ENCODE measurements around the gene VASP.

The VASP gene

DNA sequence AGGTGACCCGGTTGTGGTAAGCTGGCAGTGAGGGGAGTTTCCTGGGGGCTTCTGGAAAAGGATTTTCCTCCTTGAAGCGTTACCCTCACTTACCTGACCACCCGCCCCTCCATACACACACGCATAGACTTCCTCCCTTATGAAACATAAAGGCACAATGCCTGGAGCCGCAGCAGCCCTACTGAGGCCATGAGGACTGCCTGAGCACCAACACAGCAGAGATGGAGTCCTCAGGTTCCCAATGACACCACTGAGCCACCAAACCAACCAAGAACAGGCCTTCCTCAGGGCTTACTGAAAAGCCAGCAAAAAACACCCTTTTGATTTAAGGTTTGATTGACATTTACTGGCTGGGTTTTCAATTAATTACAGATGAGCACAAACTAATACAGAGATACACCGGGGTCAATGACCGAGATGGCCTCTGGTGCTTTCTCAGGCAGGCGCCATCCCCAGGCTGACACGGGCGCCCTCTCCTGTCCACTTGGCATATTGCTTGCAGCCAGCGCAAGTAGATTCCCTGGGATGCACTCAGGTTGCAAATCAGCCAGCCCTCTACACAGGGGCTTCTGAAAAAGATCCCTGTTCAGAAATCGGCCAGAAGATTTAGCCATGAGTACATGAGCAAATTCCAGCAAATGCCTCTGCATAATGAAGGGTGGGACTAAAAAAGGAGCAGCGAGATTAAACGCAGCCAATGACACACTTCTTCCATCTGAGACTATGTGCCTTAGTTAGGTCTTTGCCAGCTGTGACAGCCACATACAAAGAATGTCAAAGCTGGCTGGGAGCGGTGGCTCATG is 62.5 kb downstream of the VASP start:
- no peaks in the 10 kb centered on the region for H3K36me3 ChIP-seq (replicated peaks; ENCODE audit: insufficient read depth, low read length)
- H3K9ac ChIP-seq (ENCODE audit: low read length) = no peak overlapping the region
- H3K9me2 ChIP-seq (replicated peaks; ENCODE audit: insufficient read depth, low read length) = no peaks in the 10 kb centered on the region
- no peak overlapping the region for H3K4me3 ChIP-seq (ENCODE audit: low read length)
- peaks cover 2% of the 10 kb centered on the region; the same call in 1 of the 2 replicates for H3F3A ChIP-seq (ENCODE audit: insufficient read depth, low read length)
- DNase-seq = peak; percentile 51
- H4K20me1 ChIP-seq (ENCODE audit: insufficient read depth, low read length) = no peaks in the 10 kb centered on the region
- peaks cover 54% of the 10 kb centered on the region for H3K79me2 ChIP-seq (ENCODE audit: low read length)
- no peaks in the 10 kb centered on the region for H3K27me3 ChIP-seq (replicated peaks; ENCODE audit: insufficient read depth, low read length)
- no peak overlapping the region for H3K4me2 ChIP-seq (ENCODE audit: low read depth, low read length)
- no peaks in the 10 kb centered on the region for H3K9me3 ChIP-seq (replicated peaks; ENCODE audit: insufficient read depth, low read length)
- H3K4me1 ChIP-seq (ENCODE audit: low read length) = peaks cover 5% of the 10 kb centered on the region
- H2AFZ ChIP-seq (ENCODE audit: low read length) = no peak overlapping the region
- H3K27ac ChIP-seq (ENCODE audit: low read length) = no peak overlapping the region
- TF ChIP-seq EZH2 (optimal IDR thresholded peaks at IDR 0.05; ENCODE audit: low read depth, low read length) = no peak
- TF ChIP-seq, protein P1, sequence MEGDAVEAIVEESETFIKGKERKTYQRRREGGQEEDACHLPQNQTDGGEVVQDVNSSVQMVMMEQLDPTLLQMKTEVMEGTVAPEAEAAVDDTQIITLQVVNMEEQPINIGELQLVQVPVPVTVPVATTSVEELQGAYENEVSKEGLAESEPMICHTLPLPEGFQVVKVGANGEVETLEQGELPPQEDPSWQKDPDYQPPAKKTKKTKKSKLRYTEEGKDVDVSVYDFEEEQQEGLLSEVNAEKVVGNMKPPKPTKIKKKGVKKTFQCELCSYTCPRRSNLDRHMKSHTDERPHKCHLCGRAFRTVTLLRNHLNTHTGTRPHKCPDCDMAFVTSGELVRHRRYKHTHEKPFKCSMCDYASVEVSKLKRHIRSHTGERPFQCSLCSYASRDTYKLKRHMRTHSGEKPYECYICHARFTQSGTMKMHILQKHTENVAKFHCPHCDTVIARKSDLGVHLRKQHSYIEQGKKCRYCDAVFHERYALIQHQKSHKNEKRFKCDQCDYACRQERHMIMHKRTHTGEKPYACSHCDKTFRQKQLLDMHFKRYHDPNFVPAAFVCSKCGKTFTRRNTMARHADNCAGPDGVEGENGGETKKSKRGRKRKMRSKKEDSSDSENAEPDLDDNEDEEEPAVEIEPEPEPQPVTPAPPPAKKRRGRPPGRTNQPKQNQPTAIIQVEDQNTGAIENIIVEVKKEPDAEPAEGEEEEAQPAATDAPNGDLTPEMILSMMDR (IDR thresholded peaks at IDR 0.05; ENCODE audit: low read length) = peak; percentile 71

DNA sequence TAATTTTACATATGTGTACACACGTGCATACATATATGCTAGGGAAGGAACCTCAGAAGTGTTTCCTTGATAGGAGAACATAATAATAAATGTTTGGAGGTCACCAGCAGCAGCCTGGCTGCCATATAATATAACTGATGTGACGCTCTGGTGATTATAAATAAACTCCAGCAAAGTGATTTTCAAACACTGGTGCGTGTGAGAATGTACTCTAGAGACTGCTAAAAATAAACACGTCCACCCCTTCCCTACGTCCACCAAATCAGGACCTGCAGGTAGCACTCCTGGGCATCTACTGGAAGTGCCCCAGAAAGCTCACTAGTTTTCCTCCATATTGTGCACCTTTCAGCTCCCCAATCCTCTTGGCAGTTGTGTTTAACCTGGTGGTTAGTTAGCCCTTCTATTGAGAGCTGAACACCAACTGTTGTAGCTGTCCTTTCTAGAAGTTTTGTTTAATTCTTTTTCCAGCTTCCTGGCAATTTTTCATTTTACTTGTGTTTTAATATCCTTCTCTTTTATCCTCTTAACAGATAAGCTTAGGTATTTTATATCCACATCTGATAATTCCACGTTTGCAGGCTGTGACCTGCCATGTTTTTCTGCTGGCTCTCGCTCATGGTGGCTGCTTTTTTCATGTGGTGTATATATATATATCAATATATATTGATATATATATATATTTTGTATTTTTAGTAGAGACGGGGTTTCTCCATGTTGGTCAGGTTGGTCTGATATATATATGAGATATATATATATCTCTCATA is 64.4 kb downstream of the VASP start:
- Histone ChIP-seq H3K9me3 (replicated peaks; ENCODE audit: insufficient read depth, low read length) (no peaks in the 10 kb centered on the region), H3K27ac (ENCODE audit: low read length) (no peak overlapping the region), H3K79me2 (ENCODE audit: low read length) (peaks cover 61% of the 10 kb centered on the region), H3K27me3 (replicated peaks; ENCODE audit: insufficient read depth, low read length) (no peaks in the 10 kb centered on the region), H4K20me1 (ENCODE audit: insufficient read depth, low read length) (no peaks in the 10 kb centered on the region), H3F3A (ENCODE audit: insufficient read depth, low read length) (peaks cover 11% of the 10 kb centered on the region), H3K4me3 (ENCODE audit: low read length) (no peak overlapping the region), H3K4me1 (ENCODE audit: low read length) (peaks cover 11% of the 10 kb centered on the region), H3K9ac (ENCODE audit: low read length) (no peak overlapping the region), H3K4me2 (ENCODE audit: low read depth, low read length) (no peak overlapping the region), H3K9me2 (replicated peaks; ENCODE audit: insufficient read depth, low read length) (no peaks in the 10 kb centered on the region), H3K36me3 (replicated peaks; ENCODE audit: insufficient read depth, low read length) (no peaks in the 10 kb centered on the region), H2AFZ (ENCODE audit: low read length) (no peak overlapping the region)
- no peak for TF ChIP-seq EZH2 (optimal IDR thresholded peaks at IDR 0.05; ENCODE audit: low read depth, low read length)
- no peak for TF ChIP-seq EZH2phosphoT487 (IDR thresholded peaks at IDR 0.05; ENCODE audit: low read length)
- TF ChIP-seq, protein P1 (IDR thresholded peaks at IDR 0.05; ENCODE audit: low read length) = no peak
- DNase-seq = no peak

DNA sequence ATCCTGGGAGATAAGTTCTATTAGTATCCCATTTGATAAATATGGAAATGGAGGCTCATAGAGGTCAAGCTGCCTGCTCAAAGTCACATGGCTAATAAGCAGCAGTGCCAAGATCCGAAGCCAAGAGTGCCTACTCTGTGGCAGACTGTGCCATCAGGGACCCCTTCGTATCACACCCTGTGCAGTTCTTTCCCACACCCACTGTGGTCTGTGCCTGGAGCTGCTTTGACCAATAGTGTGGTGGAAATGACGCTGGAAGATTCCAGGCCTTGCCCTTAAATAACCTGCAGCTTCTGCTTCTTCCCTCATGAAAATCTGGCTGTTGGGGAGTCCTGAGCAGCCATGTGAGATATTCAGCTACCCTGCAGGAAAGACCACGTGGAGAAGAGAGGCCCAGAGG is 67.2 kb downstream of the VASP start:
- Histone ChIP-seq H3K79me2 (ENCODE audit: low read length) (peaks cover 59% of the 10 kb centered on the region), H3K4me3 (ENCODE audit: low read length) (peak overlapping the region; percentile 17; the same call in 1 of the 2 replicates), H3K36me3 (replicated peaks; ENCODE audit: insufficient read depth, low read length) (no peaks in the 10 kb centered on the region), H3F3A (ENCODE audit: insufficient read depth, low read length) (peaks cover 17% of the 10 kb centered on the region), H3K9me3 (replicated peaks; ENCODE audit: insufficient read depth, low read length) (no peaks in the 10 kb centered on the region), H3K4me1 (ENCODE audit: low read length) (peaks cover 11% of the 10 kb centered on the region), H3K9ac (ENCODE audit: low read length) (peak overlapping the region; percentile 12; the same call in 1 of the 2 replicates), H3K27ac (ENCODE audit: low read length) (peak overlapping the region; percentile 63; the same call in 1 of the 2 replicates), H2AFZ (ENCODE audit: low read length) (0 out of 2 replicates have a peak overlapping the region, but pooled peaks have one; percentile 0), H3K9me2 (replicated peaks; ENCODE audit: insufficient read depth, low read length) (no peaks in the 10 kb centered on the region), H3K27me3 (replicated peaks; ENCODE audit: insufficient read depth, low read length) (no peaks in the 10 kb centered on the region), H3K4me2 (ENCODE audit: low read depth, low read length) (peak overlapping the region; percentile 42; the same call in 1 of the 2 replicates), H4K20me1 (ENCODE audit: insufficient read depth, low read length) (no peaks in the 10 kb centered on the region)
- DNase-seq = no peak
- TF ChIP-seq, protein P1 (IDR thresholded peaks at IDR 0.05; ENCODE audit: low read length) = no peak
- TF ChIP-seq EZH2phosphoT487 (IDR thresholded peaks at IDR 0.05; ENCODE audit: low read length) = no peak
- TF ChIP-seq EZH2 (optimal IDR thresholded peaks at IDR 0.05; ENCODE audit: low read depth, low read length) = no peak

Measured in MM.1S (cell line).